HuH-7.5 (cell line): ENCODE results near the gene OR5AN1.
"Not testable (repeated sequence)": the region's sequence is repeated elsewhere in the genome, so short reads cannot be mapped to it uniquely, and the experiment has no call there.

Experiments used
- DNase-seq: peaks from one replicate; pipeline ENCODE4 v3.0.0; 2011; ENCODE audit warnings: low spot score

The OR5AN1 gene

GRCh38 chr11:59358595-59358994, at the start of gene OR5AN1:
TSS of gene OR5AN1 (plus strand) at chr11:59358895. CDS start at chr11:59364459, 5,564 bp downstream.
- no peak for DNase-seq

- no peak for DNase-seq
These were observed 23.7 kb upstream of the OR5AN1 start for GRCh38 chr11:59335001-59335400.

- DNase-seq = no peak
These were observed 22.5 kb upstream of the OR5AN1 start for GRCh38 chr11:59336176-59336575.

- no peak for DNase-seq
These were observed 21.8 kb upstream of the OR5AN1 start for GRCh38 chr11:59336931-59337330.

GRCh38 chr11:59349657-59350056, 9.0 kb upstream of the OR5AN1 start:
- DNase-seq = not testable (repeated sequence)

- no peak for DNase-seq
These were observed 3.5 kb upstream of the OR5AN1 start for GRCh38 chr11:59355226-59355625.

- no peak for DNase-seq
These were observed 2.1 kb upstream of the OR5AN1 start for GRCh38 chr11:59356561-59356960.

GRCh38 chr11:59358020-59358419, 675 bp upstream of the OR5AN1 start:
- no peak for DNase-seq

- no peak for DNase-seq
These were observed 6.7 kb downstream of the OR5AN1 start for GRCh38 chr11:59365232-59366018.

- no peak for DNase-seq
These were observed 9.7 kb downstream of the OR5AN1 start for GRCh38 chr11:59368238-59369022.

GRCh38 chr11:59372324-59372723, 13.6 kb downstream of the OR5AN1 start:
- not testable (repeated sequence) for DNase-seq

GRCh38 chr11:59380263-59381059, 21.8 kb downstream of the OR5AN1 start:
- no peak for DNase-seq

- no peak for DNase-seq
These were observed 35.5 kb downstream of the OR5AN1 start for GRCh38 chr11:59394186-59394585.

- DNase-seq = no peak
These were observed 42.0 kb downstream of the OR5AN1 start for GRCh38 chr11:59400461-59401261.

GRCh38 chr11:59401262-59401552, 42.5 kb downstream of the OR5AN1 start:
- DNase-seq = no peak

- DNase-seq = no peak
These were observed 44.9 kb downstream of the OR5AN1 start for GRCh38 chr11:59403546-59403945.

GRCh38 chr11:59413646-59414045, 55.0 kb downstream of the OR5AN1 start:
- no peak for DNase-seq

- no peak for DNase-seq
These were observed 56.4 kb downstream of the OR5AN1 start for GRCh38 chr11:59415111-59415510.

GRCh38 chr11:59416613-59417012, 57.9 kb downstream of the OR5AN1 start:
- no peak for DNase-seq

GRCh38 chr11:59417023-59417422, 58.3 kb downstream of the OR5AN1 start:
- no peak for DNase-seq

GRCh38 chr11:59418156-59418555, 59.5 kb downstream of the OR5AN1 start:
- DNase-seq = no peak
